GM21515 (cell line): ENCODE measurements around the gene PAFAH2.

Experiments
- ATAC-seq: cut with Tn5 transposase; IDR thresholded peaks from one replicate; pipeline ENCODE4 v1.9.1; 2021; ENCODE audit not compliant: unreplicated experiment

Gene PAFAH2

DNA sequence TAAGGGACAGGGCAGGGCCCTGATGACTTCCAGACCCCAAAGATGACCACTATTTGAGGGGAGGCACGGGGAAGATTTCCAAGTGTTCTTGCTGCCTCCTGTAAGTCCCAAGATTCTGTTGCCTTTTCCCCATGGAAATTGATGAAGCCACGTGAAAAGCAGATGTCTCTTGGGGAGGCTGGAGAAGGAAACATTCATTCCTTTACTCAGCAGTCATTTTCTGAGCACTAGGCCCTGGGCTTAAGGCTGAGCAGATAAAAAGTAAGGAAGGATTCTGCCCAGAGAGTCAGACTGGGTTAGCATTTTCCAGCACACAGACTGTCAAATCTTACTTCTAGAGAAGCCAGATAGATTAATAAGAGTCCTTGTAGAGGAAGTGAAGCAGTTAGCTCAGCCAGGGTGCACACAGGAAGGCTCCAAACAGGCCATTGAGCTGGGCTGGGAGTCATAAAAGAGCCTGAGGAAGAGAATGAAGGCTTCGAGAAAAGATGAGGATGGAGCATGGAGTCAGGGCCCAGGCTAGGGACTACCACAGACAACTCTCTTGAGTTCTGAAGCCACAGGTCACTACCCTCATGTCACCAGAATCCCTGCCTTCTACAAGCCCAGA, 33.9 kb upstream of the PAFAH2 start:
- ATAC-seq = no peak

DNA sequence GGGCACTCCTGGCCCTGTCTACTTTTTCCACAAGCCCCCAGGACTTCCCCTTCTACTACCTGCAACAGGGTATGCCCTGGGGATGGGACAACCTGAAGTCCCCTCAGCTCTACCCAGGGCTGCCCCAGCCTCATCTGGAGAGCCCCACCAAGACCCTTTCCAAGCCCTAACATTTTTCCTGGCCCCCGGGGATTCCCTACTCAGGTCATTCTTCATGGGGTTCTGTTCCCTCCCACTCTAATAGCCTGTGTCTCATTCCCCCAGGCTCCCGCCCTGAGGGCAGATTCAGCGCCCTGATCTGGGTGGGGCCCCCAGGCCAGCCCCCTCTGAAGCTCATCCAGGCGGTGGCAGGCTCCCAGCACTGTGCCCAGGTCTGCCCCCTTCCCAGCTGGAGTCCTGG, 33.3 kb upstream of the PAFAH2 start:
- ATAC-seq = no peak

DNA sequence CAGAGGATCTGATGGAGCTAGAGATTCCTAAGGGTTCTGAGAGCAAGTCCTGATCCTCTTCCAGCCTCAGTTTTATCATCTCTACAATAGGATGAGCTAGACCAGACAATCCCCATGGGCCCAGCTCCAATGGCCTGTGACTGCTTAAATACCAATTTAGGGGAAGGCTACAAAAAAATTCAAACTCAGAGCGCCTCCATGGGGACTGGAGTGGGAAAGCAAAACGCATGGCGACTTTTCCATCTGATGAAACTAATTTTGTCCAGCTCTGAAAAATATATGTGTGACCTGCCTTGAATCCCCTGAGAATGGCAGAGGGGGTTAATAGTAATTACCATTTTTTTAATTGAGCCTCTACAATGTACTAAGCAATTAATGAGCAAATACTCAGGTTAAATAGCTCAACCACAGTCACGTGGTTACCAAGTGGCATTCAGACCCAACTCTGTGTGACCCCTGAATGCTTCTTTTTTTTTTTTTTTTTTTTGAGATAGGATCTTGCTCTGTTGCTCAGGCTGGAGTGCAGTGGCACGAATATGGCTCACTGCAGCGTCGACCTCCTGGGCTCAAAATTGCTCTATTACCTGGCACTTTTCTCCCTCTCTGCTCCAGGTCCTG, 32.1 kb upstream of the PAFAH2 start:
- ATAC-seq = no peak

DNA sequence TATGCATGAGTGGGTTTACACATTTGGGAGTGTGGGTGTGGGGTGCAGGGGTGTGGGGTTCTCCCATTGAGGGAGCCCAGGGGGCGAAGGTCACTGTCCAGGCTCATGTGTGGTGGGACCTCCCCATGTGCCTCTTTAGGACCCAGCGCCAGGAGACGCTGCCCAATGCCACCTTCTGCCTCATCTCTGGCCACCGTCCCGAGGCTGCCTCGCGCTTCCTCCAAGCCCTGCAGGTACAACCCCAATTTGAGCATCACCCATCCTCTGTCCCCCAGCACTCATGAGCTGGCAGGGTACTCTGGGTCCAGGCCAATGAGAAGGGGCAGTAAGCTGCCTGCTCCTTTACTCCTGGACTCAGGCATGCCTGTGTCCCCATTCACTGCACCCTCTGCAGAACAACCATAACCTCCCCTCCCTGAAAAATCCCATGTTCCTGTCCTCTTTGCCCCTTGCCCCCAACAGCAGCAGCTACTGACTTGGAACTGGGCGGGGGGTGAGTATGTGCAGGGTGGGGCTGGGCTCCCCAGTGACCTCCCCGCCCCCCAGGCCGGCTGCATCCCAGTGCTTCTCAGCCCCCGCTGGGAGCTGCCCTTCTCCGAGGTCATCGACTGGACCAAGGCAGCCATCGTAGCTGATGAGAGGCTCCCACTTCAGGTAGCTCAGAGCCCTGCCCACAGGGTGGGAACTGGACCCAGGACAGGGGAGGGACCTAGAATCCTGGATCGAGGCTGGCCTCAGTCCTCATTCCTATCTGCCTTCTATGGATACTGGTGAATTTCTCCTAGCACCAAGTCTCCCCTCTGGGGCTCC, 31.4 kb upstream of the PAFAH2 start:
- no peak for ATAC-seq

DNA sequence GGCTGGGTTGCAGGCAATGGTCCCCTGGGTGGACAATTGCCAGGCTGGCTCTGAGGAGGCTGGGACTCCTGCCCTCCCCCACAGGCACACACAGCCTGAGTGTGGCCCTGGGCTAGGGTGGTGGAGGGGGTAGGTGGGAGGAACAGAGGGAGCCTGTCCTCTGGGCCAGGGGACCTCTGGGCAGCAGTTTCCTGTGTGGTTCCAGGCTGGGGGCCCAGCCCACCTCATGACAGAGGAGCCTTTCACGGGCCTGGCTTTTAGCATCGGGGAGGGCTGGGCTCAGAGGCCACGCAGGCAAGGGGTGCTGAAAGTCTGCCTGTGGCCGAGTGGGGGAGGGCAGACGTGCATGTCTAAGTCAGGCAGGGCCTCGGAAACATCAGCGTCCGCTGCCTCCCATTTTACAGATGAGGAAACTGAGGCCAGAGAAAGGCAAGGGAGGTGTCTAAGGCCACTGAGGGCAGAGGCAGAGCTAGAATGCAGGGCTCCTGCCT, 30.7 kb upstream of the PAFAH2 start:
- ATAC-seq = no peak

DNA sequence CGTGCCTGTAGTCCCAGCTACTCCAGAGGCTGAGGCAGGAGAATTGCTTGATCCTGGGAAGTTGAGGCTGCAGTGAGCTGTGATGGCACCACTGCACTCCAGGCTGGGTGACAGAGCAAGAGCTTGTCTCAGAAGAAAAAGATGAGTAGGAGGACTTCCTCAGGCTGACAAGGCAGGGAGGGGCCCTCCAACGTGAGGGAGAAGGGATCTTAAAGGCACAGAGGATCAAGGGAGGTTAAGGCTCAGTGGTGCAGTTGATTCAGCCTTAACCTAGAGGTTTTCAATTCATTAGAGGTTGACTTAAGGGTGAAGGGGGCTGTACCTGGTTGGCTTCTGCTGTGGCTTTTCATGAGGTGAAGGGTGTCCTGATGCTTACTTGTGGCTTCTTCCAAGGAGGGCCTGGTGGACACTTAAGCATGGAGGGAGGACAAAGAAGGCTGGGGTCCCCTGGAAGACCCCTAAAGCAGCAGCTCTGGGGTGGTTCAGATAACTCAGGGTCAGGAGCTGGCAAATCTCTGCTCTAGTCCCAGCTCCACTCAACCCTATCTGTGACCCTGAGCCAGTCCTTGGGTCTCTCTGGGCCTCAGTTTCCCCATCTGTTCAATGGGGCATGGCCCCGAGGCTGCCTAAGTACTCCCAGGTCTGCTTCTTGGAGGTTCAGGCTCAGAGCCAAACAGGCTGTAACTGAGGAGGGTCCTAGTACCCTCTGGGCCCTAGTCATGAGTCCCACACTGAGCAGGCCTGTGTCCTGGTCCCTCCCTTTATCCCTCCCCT, 30.0 kb upstream of the PAFAH2 start:
- ATAC-seq = no peak

DNA sequence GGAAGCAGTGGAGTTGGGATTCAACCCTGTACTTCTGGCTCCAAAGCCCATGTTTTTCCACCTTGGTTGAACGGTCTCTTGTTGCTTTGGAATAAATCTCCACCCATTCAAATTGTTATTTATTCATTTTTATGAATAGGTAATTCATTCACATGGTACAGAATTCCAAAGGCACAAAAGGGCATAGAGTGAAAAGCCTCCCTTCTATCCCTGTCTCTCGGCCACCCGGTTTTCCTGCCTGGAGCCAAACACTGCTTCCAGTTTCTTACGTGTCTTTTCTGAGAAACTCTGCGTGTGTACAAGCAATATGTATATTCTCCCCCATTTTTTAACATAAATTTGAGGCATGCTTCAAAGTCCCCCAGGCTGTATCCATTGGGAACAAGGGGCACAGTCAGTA, 27.7 kb upstream of the PAFAH2 start:
- no peak for ATAC-seq

DNA sequence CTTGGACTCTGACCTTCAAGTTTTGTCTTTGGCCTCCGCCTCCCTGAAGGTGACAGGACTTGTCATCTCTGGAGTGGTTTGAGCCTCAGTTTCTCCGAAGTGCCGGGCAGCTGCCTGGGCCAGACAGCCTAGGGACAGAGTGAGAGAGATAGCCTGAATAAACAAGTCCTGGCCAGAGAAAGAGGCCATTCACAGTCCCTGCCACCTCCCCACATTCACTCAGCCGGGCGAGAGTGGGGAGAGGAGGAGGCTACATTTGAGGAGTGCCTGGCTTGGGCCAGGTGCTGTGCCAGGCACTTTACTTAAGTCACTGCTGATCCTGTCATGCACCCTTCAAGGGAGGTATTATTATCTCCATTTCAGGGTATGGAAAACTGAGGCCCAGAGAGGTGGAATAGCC, 27.2 kb upstream of the PAFAH2 start:
- ATAC-seq = no peak

DNA sequence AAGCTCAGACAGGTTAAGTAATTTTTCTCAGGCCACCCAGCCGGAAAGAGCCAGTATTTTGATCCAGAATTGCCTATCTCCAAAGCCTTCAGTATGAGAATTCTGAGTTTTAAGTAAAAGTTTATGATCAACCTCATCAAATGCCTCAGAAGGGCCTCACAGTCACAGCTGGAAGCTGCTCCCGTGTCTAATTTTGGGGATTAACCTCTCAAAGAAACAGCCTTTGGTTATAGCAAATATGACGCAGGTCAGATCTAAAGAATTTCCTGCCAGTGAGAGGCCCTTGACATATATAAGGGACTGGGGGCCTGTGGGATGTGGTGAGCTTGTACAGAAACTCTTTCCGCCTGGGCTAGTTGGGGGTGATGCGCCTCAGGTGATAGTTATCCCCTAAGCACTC, 26.0 kb upstream of the PAFAH2 start:
- no peak for ATAC-seq

DNA sequence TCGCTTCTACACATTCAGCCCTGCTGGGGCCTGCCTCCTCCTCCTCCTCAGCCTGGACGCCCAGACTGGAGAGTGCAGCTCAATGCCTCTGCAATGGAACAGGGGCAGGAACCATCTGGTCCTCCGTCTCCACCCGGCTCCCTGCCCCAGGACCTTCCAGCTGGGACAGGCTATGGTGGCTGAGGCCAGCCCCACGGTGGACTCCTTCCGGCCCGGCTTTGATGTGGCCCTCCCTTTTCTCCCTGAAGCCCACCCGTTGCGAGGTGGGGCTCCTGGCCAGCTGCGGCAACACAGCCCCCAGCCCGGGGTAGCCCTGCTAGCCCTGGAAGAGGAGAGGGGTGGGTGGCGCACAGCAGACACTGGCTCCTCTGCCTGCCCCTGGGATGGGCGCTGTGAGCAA, 25.1 kb upstream of the PAFAH2 start:
- ATAC-seq = no peak

DNA sequence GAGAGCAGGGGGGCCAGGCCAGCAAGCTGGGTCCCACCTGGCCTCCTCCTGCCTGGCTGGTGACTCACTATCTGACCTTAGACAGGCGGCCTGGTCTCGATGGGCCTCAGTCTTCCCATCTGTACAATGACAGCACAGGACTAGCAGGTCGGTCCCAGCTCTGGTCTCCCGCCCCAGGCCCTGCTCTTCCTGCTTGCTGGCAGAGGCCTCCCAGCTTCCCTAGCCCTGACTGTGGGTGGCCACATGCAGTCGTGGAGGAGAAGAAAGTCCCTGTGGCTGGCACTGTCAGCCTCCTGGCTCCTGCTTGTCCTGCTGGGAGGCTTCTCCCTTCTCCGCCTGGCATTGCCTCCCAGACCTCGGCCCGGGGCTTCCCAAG, 24.5 kb upstream of the PAFAH2 start:
- no peak for ATAC-seq

DNA sequence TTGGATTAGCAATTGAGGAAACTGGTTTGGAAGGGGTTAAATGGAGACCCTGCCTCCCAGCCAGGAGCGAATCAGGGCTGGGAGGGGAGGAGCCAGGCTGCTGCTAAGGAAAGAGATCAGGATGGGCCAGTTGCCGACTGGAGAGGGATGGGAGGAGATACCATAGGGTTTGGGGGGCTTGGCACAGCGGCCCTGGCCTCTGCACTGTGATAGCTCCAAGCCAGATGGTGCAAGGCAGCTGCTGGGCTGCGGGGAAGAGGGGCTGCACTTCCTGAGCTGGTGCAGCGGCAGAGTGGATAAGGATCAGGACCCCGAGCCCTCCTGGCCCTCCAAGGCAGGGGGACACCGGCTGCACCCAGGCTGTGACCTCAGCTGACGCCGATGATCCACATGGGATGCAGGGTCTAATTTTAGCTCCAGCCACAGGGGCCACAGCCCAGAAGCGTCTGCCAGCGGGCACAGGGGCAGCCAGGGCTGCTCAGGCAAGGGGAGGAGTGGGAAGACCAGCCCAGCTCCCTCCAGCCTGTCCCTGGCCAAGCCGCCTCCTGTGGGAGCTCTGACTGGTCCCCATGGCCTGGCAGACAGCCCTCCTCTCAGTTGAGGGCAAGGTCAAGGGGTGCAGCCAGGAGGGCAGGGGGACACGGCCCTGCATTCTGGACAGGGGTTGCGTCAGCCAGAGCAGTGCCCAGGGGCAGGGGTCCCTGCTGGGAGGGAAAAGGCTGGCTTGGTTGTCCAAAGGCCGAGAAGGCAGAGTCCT, 24.0 kb upstream of the PAFAH2 start, which contains the start of gene EXTL1:
EXTL1 (plus strand) TSS at position 129 of the 757 bp plus-strand sequence. CDS start 872 bp downstream, outside the sequence.
- no peak for ATAC-seq

DNA sequence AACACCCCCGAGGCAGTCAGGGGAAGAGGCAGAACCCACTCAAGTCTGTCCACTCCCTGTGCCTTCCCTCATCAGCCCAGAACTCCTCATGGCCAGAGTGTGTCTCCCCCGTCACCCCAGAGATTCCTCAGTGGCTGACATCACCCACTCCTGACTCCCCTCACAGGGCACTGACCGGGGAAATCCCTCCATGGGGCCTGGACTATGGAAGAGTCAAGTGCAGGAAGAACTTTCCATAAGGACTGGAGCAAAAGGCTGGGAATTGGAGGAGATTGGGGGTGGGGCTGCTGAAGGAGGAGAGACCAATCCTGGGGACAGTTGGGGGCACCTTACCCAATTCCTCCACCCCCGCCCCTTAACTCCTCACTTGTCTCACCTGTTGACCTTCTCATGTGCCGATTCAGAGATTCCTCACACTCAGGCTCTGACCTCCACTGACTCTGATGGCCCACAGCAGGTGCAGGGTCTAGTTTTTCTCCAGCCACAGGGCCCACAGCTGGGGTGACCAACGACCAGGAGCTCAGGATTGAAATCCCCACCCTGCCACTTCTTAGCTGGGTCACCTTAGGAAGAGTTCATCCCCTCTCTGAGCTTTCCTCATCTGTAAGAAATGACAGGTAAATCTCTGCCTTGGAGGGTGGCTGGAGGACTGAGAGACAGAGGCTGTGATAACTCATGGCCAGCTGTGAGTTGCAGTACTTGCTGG, 23.2 kb upstream of the PAFAH2 start:
- no peak for ATAC-seq

DNA sequence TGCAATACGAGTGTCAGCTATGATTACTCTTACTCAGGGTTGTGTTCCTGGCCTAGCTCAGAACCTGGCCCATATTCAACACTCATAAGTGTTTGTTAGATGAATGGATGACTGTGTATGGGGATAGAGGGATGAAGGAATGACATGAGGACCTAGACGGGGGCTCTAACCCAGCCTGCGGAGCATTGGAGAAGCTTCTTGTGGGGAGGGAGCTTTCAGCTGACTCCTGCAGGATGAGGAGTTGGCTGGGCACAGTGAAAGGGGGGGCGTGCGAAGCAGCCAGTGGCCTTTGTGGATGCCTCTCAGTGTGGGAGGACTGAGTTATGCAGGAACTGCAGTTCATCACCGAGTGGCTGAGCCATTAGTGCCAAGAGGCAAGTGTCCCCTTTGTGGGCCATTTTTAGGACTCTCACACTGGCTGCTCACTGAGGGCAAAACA, 22.5 kb upstream of the PAFAH2 start:
- no peak for ATAC-seq

DNA sequence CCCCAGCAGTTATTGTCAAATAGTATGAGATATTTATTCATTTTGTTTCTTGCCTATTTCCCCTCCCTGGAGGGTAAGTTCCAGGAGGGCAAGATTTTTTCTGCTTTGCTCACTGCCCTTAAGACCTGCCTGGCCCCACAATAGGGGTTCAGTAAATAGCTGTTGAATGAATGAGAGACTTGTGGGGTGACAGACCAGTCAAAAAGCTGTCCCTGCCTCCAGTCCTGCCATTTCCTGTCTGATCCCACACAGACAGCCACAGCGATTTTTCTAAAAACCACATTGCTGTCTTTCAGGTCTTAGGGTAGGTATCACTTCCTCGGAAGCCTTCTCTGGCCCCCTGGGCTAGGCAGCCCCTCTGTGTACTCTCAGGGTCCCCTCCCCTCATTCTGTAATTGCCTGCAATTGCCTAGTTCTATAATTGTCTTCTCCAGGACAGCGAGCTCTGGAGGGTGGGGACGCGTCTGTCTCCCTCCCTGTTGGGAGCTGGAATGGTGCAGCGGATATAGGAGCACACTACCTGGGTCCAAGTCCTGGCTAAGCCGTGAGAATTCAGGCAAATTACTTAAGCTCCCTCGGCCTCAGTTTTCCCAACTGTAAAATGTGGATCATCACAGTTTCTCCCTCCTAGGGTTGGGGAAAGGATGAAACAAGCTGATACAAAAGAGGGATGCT, 21.9 kb upstream of the PAFAH2 start:
- no peak for ATAC-seq

DNA sequence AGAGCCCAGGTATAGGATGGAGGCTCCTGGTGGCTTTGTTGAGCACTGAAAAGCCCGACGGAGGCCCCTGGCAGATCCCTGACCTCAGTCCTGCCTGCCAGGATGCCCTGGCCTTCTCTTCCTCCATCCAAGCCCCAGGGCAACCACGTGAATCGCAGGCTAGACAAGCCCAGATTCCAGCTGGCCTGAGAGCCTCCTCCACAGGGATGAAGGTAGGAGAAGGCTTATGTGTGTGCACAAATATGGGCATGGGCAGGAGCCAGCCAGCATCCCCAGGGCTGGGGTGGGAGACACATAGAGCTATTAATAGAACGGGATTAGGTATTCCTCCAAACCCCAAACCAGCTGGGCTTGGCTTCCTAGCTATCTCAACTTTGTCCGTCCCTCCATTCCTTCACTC, 19.7 kb upstream of the PAFAH2 start:
- no peak for ATAC-seq

DNA sequence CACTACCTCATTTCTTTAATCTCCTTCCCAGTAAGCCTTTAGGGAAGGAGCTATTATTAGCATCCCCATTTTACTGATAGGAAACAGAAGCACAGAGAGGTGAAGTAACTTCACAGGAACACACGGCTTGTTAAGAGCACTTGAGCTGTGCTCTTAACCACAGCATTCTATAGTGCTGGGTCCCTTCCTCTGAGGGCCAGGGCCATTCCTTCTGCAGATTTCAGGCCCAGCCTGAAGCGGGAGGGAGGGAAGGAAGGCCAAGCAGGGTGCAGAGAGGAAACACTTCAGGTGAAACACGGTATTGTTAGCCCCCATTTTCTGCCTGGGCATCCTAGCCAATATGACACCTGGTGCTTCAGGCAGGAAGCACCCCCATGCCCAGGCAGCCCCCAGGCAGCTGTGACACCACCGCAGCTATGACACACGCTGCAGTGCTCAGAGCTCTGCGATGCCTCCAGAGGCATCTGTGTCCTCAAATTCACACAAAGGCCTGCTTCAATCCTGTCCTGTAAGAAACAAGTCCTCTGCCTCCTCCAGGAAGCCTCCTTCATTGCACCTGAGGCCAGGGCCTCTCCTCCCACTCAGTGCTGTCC, 19.2 kb upstream of the PAFAH2 start:
- ATAC-seq = no peak

DNA sequence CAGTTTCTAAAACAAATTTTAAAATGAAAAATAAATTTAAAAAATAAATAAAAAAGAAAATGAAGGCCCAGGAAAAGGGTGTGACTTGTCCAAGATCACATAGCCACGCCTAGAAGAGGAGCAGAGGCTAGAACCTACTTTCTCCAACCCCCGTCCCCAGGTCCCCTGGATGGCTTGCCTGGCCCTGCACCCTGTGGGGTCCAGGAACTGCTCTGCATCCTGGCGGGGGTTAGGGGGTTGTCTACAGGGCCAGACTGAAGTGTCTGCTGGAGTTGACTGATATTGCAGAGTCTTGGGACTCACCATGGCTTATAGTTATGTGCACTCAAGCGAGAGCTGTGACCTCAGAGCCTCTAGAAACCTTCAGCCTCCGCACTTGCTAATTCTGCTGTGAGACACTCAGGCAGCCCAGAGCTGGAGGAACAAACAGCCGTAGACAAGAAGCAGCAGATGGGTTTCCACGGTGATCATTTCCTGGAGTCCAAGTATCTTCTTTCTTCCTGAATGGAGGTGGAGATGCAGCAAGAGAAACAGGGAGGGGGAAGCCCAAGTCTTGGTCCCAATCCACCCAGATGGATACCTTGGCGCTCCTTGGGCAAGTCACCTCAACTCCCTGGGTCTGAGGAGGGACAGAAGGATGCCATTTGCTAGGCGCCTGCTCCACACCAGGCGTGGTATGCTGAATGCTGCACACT, 18.5 kb upstream of the PAFAH2 start:
- no peak for ATAC-seq
